Stimulated activated CD8-positive, alpha-beta memory T cell treated with anti-CD3 and anti-CD28 coated beads, Interleukin-7, amount 100 ng/mL, for 1 hour (primary cell): ENCODE results near the gene MAST2.
A peak's percentile ranks its signal among the peaks of the same experiment; 100 is the strongest.
"Not testable (repeated sequence)": the region's sequence is repeated elsewhere in the genome, so short reads cannot be mapped to it uniquely, and the experiment has no call there.

Experiments
- DNase-seq, 2 donors: peaks; one replicate each; pipeline ENCODE4 v3.0.0-alpha.2; 2020; ENCODE audit warnings: low read depth in 2 of 2

Gene MAST2

GRCh38 chr1:46021046-46021996, 217.9 kb downstream of the MAST2 start:
- no peak for DNase-seq

GRCh38 chr1:46026531-46026930, 223.1 kb downstream of the MAST2 start:
- DNase-seq, result no peak

- DNase-seq, result no peak
These were observed 224.6 kb downstream of the MAST2 start for GRCh38 chr1:46027788-46028573.

- DNase-seq, result no peak
These were observed 226.9 kb downstream of the MAST2 start for GRCh38 chr1:46030074-46030870.

GRCh38 chr1:46030876-46031660, 227.7 kb downstream of the MAST2 start:
- DNase-seq, result no peak

GRCh38 chr1:46034601-46035516, 231.4 kb downstream of the MAST2 start:
- no peak for DNase-seq

- peak; percentile 68 to 78 for DNase-seq
These were observed 233.8 kb downstream of the MAST2 start for GRCh38 chr1:46036894-46037839.

- no peak for DNase-seq
These were observed 236.2 kb downstream of the MAST2 start for GRCh38 chr1:46039571-46040052.

- DNase-seq, result no peak
These were observed 238.1 kb downstream of the MAST2 start for GRCh38 chr1:46041551-46041950.

- DNase-seq, result no peak
These were observed 238.6 kb downstream of the MAST2 start for GRCh38 chr1:46041974-46042373.

GRCh38 chr1:46043458-46044017, 240.1 kb downstream of the MAST2 start:
- DNase-seq, result no peak

- no peak for DNase-seq
These were observed 240.7 kb downstream of the MAST2 start for GRCh38 chr1:46044116-46044515.

- DNase-seq, result no peak
These were observed 250.3 kb downstream of the MAST2 start for GRCh38 chr1:46053734-46054133.

- no peak for DNase-seq
These were observed 252.9 kb downstream of the MAST2 start for GRCh38 chr1:46056325-46056724.

- DNase-seq, result not testable (repeated sequence)
These were observed 253.8 kb downstream of the MAST2 start for GRCh38 chr1:46057215-46057614.

- no peak for DNase-seq
These were observed 254.4 kb downstream of the MAST2 start for GRCh38 chr1:46057781-46058180.

- DNase-seq, result no peak
These were observed 255.5 kb downstream of the MAST2 start for GRCh38 chr1:46058936-46059335.

- no peak for DNase-seq
These were observed 257.7 kb downstream of the MAST2 start for GRCh38 chr1:46061146-46061545.
